22Rv1 (cell line): ENCODE measurements around the gene ALDOB.

Experiments
- ZFX ChIP-seq: fragments of 450-650 bp; IDR thresholded peaks from 2 replicates; pipeline ENCODE4 v1.6.1; 2017; ENCODE audit warnings: antibody characterized with exemption, borderline replicate concordance
- TF ChIP-seq, protein P1 (sequence below): fragments of 450-650 bp; IDR thresholded peaks from 2 replicates; pipeline ENCODE4 v1.5.1; 2017; ENCODE audit warnings: mild to moderate bottlenecking

- TF ChIP-seq, protein P1, sequence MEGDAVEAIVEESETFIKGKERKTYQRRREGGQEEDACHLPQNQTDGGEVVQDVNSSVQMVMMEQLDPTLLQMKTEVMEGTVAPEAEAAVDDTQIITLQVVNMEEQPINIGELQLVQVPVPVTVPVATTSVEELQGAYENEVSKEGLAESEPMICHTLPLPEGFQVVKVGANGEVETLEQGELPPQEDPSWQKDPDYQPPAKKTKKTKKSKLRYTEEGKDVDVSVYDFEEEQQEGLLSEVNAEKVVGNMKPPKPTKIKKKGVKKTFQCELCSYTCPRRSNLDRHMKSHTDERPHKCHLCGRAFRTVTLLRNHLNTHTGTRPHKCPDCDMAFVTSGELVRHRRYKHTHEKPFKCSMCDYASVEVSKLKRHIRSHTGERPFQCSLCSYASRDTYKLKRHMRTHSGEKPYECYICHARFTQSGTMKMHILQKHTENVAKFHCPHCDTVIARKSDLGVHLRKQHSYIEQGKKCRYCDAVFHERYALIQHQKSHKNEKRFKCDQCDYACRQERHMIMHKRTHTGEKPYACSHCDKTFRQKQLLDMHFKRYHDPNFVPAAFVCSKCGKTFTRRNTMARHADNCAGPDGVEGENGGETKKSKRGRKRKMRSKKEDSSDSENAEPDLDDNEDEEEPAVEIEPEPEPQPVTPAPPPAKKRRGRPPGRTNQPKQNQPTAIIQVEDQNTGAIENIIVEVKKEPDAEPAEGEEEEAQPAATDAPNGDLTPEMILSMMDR, result no peak
- TF ChIP-seq ZFX, result no peak
Observed at GRCh38 chr9:101418518-101419430, 16.8 kb downstream of the ALDOB start.
